HepG2 (cell line): Measurements from ENCODE around the gene PXDC1. TPM values are rescaled to one million over a fixed set of nuclear protein-coding genes. Genes with fewer than 3 reads are reported as not detected.
"Not testable (repeated sequence)": the region's sequence is repeated elsewhere in the genome, so short reads cannot be mapped to it uniquely, and the experiment has no call there.

Source experiments
- CEBPB ChIP-seq: IDR thresholded peaks from 2 replicates; pipeline ENCODE4 v1.6.1; 2011; ENCODE audit warnings: low read depth, low read length, improper control_type of control experiment, borderline replicate concordance
- GFI1 ChIP-seq: sonication (generic); formaldehyde crosslinking; IDR thresholded peaks from 2 replicates; pipeline ENCODE4 v1.5.0; 2020; ENCODE audit warnings: missing genetic modification reagents, mild to moderate bottlenecking, borderline replicate concordance
- KDM1A ChIP-seq: IDR thresholded peaks from 2 replicates; pipeline ENCODE4 v1.6.1; 2016; ENCODE audit warnings: missing compliant biosample characterization
- POGZ ChIP-seq: sonication (generic); formaldehyde crosslinking; IDR thresholded peaks from 2 replicates; pipeline ENCODE4 v1.4.0; 2020; ENCODE audit warnings: mild to moderate bottlenecking, missing genetic modification reagents
- ZMYM3 ChIP-seq: sonication (generic); formaldehyde crosslinking; IDR thresholded peaks from 2 replicates; pipeline ENCODE4 v1.5.1; 2020; ENCODE audit warnings: mild to moderate bottlenecking, missing genetic modification reagents
- ZNF121 ChIP-seq: sonication (generic); formaldehyde crosslinking; IDR thresholded peaks from 2 replicates; pipeline ENCODE4 v1.5.0; 2020; ENCODE audit warnings: mild to moderate bottlenecking, missing genetic modification reagents
- polyA plus RNA-seq, 8 experiments: library from polyadenylated mRNA; depleted of rRNA in 3 of 8; stranded (reverse) in 7 of 8; unstranded in 1 of 8; fragments of >200 nt; fragmentation: Illumina TruSeq in 4 of 8; extraction: Trizol in 4 of 8; gene quantifications; 2 replicates each; pipeline versions ENCODE4 v1.2.1 to v1.2.3, GENCODE V29; 2011 to 2016; ENCODE audit warnings: low read depth in 4 of 8, missing spikeins in 1 of 8, mixed read lengths in 1 of 8; ENCODE audit not compliant: insufficient read depth in 1 of 8
- total RNA-seq, 5 experiments: library from RNA; depleted of rRNA; stranded (reverse); fragments of >200 nt; fragmentation: Illumina TruSeq; extraction: Trizol; gene quantifications; 2 replicates each; pipeline ENCODE4 v1.2.3, GENCODE V29; 2016; ENCODE audit warnings: low read depth in 1 of 5
- TF ChIP-seq, protein P1 (sequence below), 2 experiments: fragments of 450-650 bp in 1 of 2; sonication (generic) in 1 of 2; formaldehyde crosslinking in 1 of 2; IDR thresholded peaks; 2 replicates each; pipeline versions ENCODE4 v1.6.1 to v1.8.0; 2016 to 2022; ENCODE audit warnings: antibody characterized with exemption in 1 of 2, mild to moderate bottlenecking in 1 of 2, missing genetic modification reagents in 1 of 2
- TF ChIP-seq, protein P2 (sequence below): IDR thresholded peaks from 2 replicates; pipeline ENCODE4 v1.6.1; 2016; ENCODE audit warnings: mild to moderate bottlenecking

The PXDC1 gene
- total and polyA plus RNA-seq, 2 of the 13 experiments (the other 11 are each of a cell fraction or from before 2014, with no cell fraction given) = 32.4 to 34.7 TPM

DNA sequence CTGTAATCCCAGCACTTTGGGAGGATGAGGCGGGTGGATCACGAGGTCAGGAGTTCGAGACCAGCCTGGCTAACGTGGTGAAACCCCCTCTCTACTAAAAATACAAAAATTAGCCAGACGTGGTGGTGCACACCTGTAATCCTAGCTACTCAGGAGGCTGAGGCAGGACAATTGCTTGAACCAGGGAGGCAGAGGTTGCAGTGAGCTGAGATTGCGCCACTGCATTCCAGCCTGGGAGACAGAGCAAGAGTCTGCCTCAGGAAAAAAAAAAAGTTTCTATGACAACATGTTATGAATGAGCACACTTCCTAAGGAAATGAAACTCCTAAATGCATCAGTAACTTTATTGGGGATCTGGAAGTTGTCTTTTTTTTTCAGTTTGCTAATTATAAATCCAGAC lies 16.0 kb upstream of the PXDC1 start (continued):
- TF ChIP-seq, protein P1, sequence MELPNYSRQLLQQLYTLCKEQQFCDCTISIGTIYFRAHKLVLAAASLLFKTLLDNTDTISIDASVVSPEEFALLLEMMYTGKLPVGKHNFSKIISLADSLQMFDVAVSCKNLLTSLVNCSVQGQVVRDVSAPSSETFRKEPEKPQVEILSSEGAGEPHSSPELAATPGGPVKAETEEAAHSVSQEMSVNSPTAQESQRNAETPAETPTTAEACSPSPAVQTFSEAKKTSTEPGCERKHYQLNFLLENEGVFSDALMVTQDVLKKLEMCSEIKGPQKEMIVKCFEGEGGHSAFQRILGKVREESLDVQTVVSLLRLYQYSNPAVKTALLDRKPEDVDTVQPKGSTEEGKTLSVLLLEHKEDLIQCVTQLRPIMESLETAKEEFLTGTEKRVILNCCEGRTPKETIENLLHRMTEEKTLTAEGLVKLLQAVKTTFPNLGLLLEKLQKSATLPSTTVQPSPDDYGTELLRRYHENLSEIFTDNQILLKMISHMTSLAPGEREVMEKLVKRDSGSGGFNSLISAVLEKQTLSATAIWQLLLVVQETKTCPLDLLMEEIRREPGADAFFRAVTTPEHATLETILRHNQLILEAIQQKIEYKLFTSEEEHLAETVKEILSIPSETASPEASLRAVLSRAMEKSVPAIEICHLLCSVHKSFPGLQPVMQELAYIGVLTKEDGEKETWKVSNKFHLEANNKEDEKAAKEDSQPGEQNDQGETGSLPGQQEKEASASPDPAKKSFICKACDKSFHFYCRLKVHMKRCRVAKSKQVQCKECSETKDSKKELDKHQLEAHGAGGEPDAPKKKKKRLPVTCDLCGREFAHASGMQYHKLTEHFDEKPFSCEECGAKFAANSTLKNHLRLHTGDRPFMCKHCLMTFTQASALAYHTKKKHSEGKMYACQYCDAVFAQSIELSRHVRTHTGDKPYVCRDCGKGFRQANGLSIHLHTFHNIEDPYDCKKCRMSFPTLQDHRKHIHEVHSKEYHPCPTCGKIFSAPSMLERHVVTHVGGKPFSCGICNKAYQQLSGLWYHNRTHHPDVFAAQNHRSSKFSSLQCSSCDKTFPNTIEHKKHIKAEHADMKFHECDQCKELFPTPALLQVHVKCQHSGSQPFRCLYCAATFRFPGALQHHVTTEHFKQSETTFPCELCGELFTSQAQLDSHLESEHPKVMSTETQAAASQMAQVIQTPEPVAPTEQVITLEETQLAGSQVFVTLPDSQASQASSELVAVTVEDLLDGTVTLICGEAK (IDR thresholded peaks at IDR 0.05) = not testable (repeated sequence)
- TF ChIP-seq, protein P1 (CRISPR knock-in tag; IDR thresholded peaks at IDR 0.05) = 0 out of 2 replicates have a peak, but pooled peaks have one; percentile 23
- TF ChIP-seq CEBPB (peak; percentile 65; the same call in 1 of the 2 replicates), POGZ (CRISPR knock-in tag) (peak; percentile 59), ZMYM3 (CRISPR knock-in tag) (peak; percentile 97), GFI1 (CRISPR knock-in tag) (peak; percentile 40; the same call in 1 of the 2 replicates), ZNF121 (CRISPR knock-in tag) (peak; percentile 56), KDM1A (CRISPR knock-in tag) (peak; percentile 91)
- TF ChIP-seq, protein P2, sequence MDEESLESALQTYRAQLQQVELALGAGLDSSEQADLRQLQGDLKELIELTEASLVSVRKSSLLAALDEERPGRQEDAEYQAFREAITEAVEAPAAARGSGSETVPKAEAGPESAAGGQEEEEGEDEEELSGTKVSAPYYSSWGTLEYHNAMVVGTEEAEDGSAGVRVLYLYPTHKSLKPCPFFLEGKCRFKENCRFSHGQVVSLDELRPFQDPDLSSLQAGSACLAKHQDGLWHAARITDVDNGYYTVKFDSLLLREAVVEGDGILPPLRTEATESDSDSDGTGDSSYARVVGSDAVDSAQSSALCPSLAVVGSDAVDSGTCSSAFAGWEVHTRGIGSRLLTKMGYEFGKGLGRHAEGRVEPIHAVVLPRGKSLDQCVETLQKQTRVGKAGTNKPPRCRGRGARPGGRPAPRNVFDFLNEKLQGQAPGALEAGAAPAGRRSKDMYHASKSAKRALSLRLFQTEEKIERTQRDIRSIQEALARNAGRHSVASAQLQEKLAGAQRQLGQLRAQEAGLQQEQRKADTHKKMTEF = peak; percentile 64; the same call in 1 of the 2 replicates
